ENCODE measurements around the gene PARS2.

Gene PARS2

GRCh38 chr1:54736685-54737084 lies 27.6 kb downstream of the PARS2 start:
- no peak for DNase-seq (ENCODE audit: low spot score)

DNA sequence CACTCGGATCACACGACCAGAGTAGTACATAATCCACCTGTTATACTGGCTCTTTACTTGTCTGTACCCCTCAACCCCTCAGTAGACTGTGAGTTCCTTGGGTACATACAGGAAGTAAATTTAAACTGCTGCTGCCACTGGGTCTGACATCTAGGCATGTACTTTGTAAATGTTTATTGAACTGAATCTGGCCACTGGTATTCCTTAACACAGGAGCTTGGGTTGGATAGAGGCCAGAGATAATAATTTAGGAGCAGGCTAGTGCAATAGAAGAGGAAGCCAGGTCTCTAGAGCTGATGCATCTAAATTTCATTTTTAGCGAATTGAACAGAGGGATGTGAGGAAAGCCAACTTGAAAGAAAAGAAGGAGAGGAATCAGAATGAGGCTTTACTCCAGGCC lies 36.3 kb downstream of the PARS2 start:
- no peak for DNase-seq (ENCODE audit: low spot score)

- no peak for DNase-seq (ENCODE audit: low spot score)
These were observed 39.6 kb downstream of the PARS2 start for GRCh38 chr1:54724771-54725170.

DNA sequence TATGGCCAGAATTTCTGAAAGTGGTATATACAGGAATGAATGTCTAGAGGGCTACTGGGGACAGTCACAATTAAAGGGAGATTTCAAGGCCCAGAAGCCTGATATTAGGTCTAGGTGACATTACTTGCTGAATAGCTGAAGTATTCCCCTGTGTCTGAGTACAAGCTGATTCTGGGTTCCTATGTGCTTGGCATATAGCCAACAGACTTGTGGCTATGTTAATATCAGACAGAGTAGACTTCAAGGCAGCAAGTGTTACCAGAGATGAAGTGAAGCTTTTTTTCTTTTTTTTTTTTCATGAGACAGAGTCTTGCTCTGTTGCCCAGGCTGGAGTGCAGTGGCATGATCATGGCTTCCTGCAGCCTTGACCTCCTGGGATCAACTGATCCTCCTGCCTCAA lies 40.3 kb downstream of the PARS2 start:
- no peak for DNase-seq (ENCODE audit: low spot score)

DNA sequence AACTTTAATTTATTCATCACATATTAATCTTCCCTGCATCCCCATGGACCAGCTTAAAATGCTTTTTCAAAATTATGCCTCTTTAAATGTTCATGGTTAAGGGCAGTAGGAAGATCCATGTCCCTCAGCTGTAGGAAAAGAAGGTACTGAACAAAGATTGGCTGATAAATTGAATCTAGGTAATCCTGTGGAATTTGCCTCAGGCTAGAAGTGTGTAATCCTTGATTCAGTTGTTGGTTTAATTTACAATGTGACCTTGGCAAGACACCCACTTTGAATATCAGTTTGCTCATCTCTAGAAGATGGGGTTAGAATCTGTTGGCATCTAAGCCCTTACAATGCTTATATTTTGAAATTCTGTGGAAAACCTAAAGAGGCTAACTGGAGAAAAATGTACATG lies 42.6 kb downstream of the PARS2 start:
- no peak for DNase-seq (ENCODE audit: low spot score)

- DNase-seq (ENCODE audit: low spot score) = no peak
These were observed 47.9 kb downstream of the PARS2 start for GRCh38 chr1:54716299-54717047.

- peak; percentile 83 for DNase-seq (ENCODE audit: low spot score)
These were observed 48.6 kb downstream of the PARS2 start, which contains the start of gene TTC4 for GRCh38 chr1:54715493-54716298. Gene TTC4 (plus strand): TSS chr1:54715861. CDS start chr1:54715909, 48 bp downstream.

- DNase-seq (ENCODE audit: low spot score) = no peak
These were observed 49.3 kb downstream of the PARS2 start for GRCh38 chr1:54714881-54715492.

GRCh38 chr1:54711536-54711935 lies 52.8 kb downstream of the PARS2 start:
- no peak for DNase-seq (ENCODE audit: low spot score)

DNA sequence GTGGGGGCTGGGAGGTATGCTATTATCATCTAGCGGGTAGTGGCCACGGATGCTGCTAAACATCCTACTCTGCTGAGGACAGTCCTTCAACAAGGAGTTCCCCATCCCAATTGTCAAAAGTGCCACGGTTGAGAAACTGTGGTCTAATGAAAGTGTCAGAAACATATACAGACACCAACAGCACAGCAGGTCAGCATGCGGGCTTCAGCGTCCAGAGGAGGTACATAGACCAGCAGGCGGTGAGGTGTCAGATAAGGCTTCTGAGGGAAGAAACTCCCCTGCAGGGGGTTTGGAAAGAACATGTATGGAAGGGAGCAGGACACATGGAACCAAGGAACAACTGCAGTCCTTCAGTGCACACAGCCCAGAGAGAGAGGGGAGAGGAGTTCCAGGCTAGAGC lies 53.5 kb downstream of the PARS2 start:
- no peak for DNase-seq (ENCODE audit: low spot score)

- no peak for DNase-seq (ENCODE audit: low spot score)
These were observed 53.9 kb downstream of the PARS2 start for GRCh38 chr1:54710434-54710833.

DNA sequence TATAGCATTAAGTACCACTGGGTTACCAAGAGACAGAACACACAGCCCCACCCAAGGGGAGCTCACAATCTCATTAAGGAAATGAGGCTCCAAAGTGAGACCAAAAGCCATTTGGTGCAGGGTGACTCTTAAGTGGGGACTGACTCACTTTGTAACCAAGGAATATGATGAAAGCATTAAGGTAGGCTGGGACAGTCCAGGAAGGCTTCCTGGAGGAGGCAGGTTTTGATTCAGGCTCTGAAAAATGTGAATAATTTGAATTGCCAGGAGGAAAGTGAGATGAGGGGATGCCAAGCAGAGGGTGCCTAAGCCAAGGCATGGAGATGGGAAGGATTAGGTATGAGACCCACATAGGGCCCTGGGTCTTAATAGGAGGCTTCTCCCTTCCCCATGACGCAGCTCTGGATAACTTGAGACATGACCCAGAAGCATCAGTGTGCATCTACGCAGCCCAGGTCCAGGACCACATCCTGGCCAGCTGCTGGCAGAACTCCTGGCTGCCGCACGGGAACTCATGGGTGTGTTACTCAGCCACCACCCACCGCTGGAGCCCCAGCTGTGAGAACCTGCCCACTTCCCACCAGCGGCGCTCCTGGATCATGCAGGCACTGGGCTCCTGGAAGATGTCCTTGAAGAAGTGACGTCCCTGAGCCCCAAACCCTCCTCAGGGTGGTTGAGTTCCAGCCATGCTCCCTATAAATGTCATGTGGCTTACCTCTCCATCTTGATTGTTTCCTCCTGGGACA lies 54.6 kb downstream of the PARS2 start:
- DNase-seq (ENCODE audit: low spot score) = no peak

- no peak for DNase-seq (ENCODE audit: low spot score)
These were observed 55.9 kb downstream of the PARS2 start for GRCh38 chr1:54708385-54708784.

All from CD4-positive, alpha-beta T cell treated with Interleukin-15 for 4 hours (primary cell).